Left lung (tissue), 10 donors: ENCODE measurements around the gene KIAA1755. TPM values are rescaled to one million over a fixed set of nuclear protein-coding genes. Genes with fewer than 3 reads are reported as not detected.

Experiments used
- ATAC-seq: fragments of 200-7000 bp; cut with Tn5 transposase; one replicate; pipeline ENCODE4 v1.9.1; 2020; ENCODE audit warnings: moderate library complexity
- DNase-seq, 4 donors: peaks; one replicate each; pipeline ENCODE4 v3.0.0-alpha.2; 2013 to 2020
- H3K27ac ChIP-seq, 2 donors: fragments of 200-600 bp; sonication (generic) in 1 of 2; one replicate each; pipeline versions ENCODE4 v1.5.0 to v1.8.0; 2020 to 2021
- H3K27me3 ChIP-seq, 2 donors: fragments of 200-600 bp; sonication (generic) in 1 of 2; one replicate each; pipeline versions ENCODE4 v1.5.0 to v1.8.0; 2020 to 2021
- H3K36me3 ChIP-seq, 2 donors: fragments of 200-600 bp; sonication (generic) in 1 of 2; one replicate each; pipeline versions ENCODE4 v1.5.0 to v1.8.0; 2020 to 2021
- H3K4me1 ChIP-seq, 2 donors: fragments of 200-600 bp; one replicate each; pipeline ENCODE4 v1.8.0; 2021
- H3K4me3 ChIP-seq, 2 donors: fragments of 200-600 bp; sonication (generic) in 1 of 2; one replicate each; pipeline versions ENCODE4 v1.5.0 to v1.8.0; 2020 to 2021; ENCODE audit warnings: mild to moderate bottlenecking in 1 of 2
- H3K9me3 ChIP-seq, 2 donors: fragments of 200-600 bp; sonication (generic) in 1 of 2; one replicate each; pipeline versions ENCODE4 v1.5.0 to v1.8.0; 2020 to 2021
- intact Hi-C, 2 donors: fragments of 100-400 bp; cut with DNase I; formaldehyde crosslinking; loops; one replicate each; pipeline versions ENCODE4 v1.11.2 to v1.14.2; 2022
- polyA plus RNA-seq, 6 donors: library from polyadenylated mRNA; unstranded; fragments of 120-200 nt; gene quantifications; one replicate each; pipeline ENCODE4 v1.2.1, GENCODE V29; 2013; ENCODE audit not compliant: insufficient read length in 6 of 6
- total RNA-seq, 2 donors: library from RNA; stranded (reverse); fragmentation: NEBNext Ultra II Directional; extraction: Animal tissue kit (Norgen Biotek cat#: 25700); gene quantifications; one replicate each; pipeline ENCODE4 v1.2.1, GENCODE V29; 2021
- TF ChIP-seq, protein P1 (sequence below), 2 donors: fragments of 200-600 bp; sonication (generic) in 1 of 2; IDR thresholded peaks; one replicate each; pipeline versions ENCODE4 v1.5.0 to v1.8.0; 2021; ENCODE audit warnings: antibody characterized with exemption in 2 of 2
- donor health status: DM: no; HTN: yes; CAD: no.
- donor health status: DM: no; HTN: no; CAD: no.

The KIAA1755 gene
- total and polyA plus RNA-seq, 8 donors: 2.6 to 6.4 (median 3.1) TPM

DNA sequence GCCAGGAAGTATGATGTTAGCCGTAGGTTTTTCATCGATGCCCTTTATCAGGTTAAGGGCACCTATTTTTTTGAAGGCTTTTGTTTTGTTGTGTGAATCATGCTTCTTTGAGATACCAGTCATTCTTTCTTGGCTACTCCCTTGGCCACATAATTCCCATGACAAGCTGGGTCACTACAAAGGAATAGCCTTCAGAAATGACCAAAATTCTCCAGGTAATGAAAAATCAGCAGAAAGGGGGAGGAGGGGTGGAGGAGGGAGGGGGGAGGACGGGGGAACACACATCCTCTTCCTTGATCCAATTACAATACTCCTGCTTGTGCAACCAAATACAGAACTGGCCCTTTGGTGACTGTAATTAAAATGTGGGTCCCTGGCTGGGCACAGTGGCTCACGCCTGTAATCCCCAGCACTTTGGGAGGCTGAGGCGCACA lies 73.7 kb downstream of the KIAA1755 start:
- DNase-seq (no peak), ATAC-seq (no peak)
- peaks cover 2 to 10% of the 10 kb centered on the region in 2 donors for H3K4me1 ChIP-seq
- TF ChIP-seq, protein P1, sequence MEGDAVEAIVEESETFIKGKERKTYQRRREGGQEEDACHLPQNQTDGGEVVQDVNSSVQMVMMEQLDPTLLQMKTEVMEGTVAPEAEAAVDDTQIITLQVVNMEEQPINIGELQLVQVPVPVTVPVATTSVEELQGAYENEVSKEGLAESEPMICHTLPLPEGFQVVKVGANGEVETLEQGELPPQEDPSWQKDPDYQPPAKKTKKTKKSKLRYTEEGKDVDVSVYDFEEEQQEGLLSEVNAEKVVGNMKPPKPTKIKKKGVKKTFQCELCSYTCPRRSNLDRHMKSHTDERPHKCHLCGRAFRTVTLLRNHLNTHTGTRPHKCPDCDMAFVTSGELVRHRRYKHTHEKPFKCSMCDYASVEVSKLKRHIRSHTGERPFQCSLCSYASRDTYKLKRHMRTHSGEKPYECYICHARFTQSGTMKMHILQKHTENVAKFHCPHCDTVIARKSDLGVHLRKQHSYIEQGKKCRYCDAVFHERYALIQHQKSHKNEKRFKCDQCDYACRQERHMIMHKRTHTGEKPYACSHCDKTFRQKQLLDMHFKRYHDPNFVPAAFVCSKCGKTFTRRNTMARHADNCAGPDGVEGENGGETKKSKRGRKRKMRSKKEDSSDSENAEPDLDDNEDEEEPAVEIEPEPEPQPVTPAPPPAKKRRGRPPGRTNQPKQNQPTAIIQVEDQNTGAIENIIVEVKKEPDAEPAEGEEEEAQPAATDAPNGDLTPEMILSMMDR (IDR thresholded peaks at IDR 0.05): no peak
- H3K27ac ChIP-seq: no peak overlapping the region
- no peaks in the 10 kb centered on the region for H3K9me3 ChIP-seq
- H3K36me3 ChIP-seq: no peaks in the 10 kb centered on the region
- no peaks in the 10 kb centered on the region for H3K27me3 ChIP-seq
- H3K4me3 ChIP-seq: no peak overlapping the region
- intact Hi-C loops: no loop called here

DNA sequence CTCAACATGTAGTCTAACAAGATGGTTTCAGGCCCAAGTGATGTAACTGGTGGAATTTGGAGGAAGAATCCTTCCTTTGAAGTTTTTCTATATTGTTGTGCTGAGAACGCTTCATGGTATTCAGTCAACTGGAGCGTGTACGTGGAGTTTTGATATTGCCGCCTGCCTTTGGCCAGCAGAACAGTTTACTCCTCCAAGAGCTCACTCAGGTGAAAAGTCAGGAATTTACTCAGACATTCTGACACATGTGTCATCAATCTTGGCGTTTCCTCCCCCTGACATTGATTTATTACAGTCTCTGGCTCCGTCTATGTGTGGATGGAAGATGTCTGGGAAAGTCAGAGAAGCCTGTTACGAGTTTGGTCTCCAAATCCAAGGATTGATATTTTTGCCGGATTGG lies 76.4 kb downstream of the KIAA1755 start:
- Histone ChIP-seq H3K36me3 (no peaks in the 10 kb centered on the region), H3K4me1 (peaks cover 3 to 6% of the 10 kb centered on the region in 2 donors), H3K4me3 (no peak overlapping the region), H3K27ac (no peak overlapping the region), H3K9me3 (no peaks in the 10 kb centered on the region), H3K27me3 (no peaks in the 10 kb centered on the region)
- no peak for ATAC-seq
- no peak for DNase-seq
- TF ChIP-seq, protein P1 (IDR thresholded peaks at IDR 0.05): no peak
- intact Hi-C loops: no loop called here

DNA sequence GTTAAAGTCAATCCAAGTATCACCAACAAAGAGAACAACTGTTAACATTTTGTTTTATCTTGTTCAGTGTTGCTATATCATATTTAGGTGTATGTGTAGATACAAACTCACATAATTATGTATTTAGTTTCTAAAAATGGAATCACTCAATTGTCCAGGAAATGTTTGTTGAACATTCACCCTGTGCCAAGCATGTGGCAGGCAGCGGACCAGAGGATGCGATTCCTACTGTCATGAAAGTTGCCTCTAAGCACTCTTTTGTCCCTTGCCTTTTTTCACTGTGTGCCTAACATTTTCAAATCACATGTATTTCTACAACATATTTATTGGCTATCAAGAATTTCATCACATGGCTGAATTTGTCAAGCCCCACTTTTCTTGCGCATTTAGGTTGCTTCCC lies 78.6 kb downstream of the KIAA1755 start:
- Histone ChIP-seq H3K36me3 (no peaks in the 10 kb centered on the region), H3K27ac (no peak overlapping the region), H3K9me3 (no peaks in the 10 kb centered on the region), H3K4me1 (peaks cover 3 to 13% of the 10 kb centered on the region in 2 donors), H3K4me3 (no peak overlapping the region), H3K27me3 (no peaks in the 10 kb centered on the region)
- intact Hi-C loops: no loop called here
- ATAC-seq (no peak), DNase-seq (peak in 1 of 4 donors; percentile 3)
- TF ChIP-seq, protein P1 (IDR thresholded peaks at IDR 0.05): no peak

DNA sequence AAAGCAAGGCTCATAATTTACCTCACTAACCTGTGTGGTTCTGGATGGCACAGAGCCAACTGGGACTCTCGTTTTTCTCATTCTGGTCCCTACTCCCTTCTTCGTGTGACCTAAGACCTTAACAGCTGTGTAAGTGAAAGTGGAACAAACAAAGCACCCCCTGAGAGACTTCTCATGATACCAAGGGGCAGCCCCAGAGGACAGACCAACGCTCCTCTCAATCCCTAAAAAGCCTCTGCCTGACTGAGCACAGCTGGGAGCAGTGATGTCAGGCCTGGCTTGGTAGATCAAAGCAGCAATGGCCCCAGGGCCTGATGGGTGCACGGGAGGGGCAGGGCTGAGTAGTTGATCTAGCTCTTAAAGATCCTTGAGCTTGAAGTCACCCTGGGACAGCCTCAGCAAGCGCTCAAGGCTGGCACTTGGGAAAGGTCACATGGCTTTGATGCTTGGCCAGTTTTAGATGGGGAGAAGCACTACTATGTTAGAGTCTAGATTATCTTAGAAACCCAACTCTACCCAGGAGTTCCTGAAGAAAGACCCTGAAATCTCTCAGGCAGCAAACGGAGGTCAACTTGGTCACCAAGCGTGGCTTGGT lies 79.2 kb downstream of the KIAA1755 start:
- TF ChIP-seq, protein P1 (IDR thresholded peaks at IDR 0.05): no peak
- intact Hi-C loops: no loop called here
- H3K27ac ChIP-seq: no peak overlapping the region
- H3K4me1 ChIP-seq: peaks cover 3 to 12% of the 10 kb centered on the region in 2 donors
- H3K4me3 ChIP-seq: no peak overlapping the region
- no peaks in the 10 kb centered on the region for H3K27me3 ChIP-seq
- H3K36me3 ChIP-seq: no peaks in the 10 kb centered on the region
- ATAC-seq (peak; percentile 88), DNase-seq (peak in 1 of 4 donors; percentile 45)
- no peaks in the 10 kb centered on the region for H3K9me3 ChIP-seq

DNA sequence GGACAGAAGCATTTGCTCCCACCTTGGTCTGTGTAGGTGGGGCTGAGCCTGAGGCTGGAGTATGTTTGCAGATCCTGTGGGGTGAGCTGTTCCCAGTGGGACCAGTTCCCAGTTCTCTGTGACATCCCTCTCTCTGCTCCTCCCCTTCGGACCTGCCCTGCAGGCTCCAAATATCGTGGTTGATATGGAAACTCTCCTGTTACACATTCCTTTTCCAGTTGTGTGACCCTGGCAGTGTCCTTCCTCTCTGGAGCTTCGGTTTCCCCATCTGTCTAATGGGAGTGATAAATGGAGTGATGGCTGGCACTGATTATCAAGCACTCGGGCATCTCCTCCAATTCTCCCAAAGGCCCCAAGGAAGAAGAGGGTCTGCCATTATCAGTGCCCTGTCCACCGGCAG lies 79.8 kb downstream of the KIAA1755 start:
- DNase-seq (peak in 1 of 4 donors; percentile 1), ATAC-seq (no peak)
- intact Hi-C loops: no loop called here
- no peaks in the 10 kb centered on the region for H3K9me3 ChIP-seq
- peaks cover 3 to 12% of the 10 kb centered on the region in 2 donors for H3K4me1 ChIP-seq
- no peaks in the 10 kb centered on the region for H3K27me3 ChIP-seq
- H3K27ac ChIP-seq: no peak overlapping the region
- H3K4me3 ChIP-seq: no peak overlapping the region
- no peaks in the 10 kb centered on the region for H3K36me3 ChIP-seq
- TF ChIP-seq, protein P1 (IDR thresholded peaks at IDR 0.05): no peak
